ENCODE data around the gene SDK2. TPM values are rescaled to one million over a fixed set of nuclear protein-coding genes. Genes with fewer than 3 reads are reported as not detected.

SDK2 gene
- polyA plus RNA-seq, 1 of the 3 experiments (the other 2 are of a cell fraction) = 0.02 TPM

DNA sequence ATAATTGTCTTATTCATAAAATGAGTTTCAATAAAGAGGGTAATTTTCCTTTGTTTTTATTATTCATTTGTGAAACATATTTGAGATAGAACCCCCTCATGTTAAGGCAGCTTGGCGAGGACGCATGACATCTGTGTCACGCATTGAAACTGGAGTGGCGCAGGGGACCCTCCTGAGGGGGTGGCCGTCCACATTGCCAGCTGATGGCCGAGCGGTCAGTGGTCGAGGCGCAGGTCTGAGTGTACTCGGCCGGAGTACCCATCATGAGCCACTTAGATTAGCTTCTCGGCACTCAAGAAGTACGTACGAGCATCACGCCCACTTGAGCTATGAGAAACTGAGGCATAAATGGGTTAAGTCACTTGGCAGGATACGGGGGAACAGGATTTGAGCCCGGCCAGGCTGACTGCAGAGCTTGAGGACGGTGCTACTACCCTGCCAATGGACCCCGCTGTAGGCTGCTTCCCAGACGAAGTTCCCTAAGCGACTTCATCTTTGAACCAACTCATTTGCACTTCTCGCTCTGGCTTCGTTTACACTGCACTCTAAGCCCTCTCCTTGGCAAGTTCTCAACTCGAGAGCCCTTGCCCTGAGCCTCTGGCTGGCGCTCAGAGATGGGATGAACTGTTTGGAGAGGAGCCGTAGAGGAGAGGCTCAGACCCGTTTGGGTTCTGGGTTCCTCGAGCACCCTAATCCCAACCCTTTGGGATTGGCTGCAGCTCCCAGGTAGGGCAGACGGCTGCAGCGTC, 91.8 kb downstream of the SDK2 start:
- Histone ChIP-seq H3K27ac (ENCODE audit: low read depth in 2 of 2, low read length in 1 of 2) (no peak overlapping the region), H3F3A (replicated peaks; ENCODE audit: insufficient read depth) (no peaks in the 10 kb centered on the region), H3K4me3 (ENCODE audit: low read depth in 2 of 2, low read length in 1 of 2) (no peak overlapping the region), H3K9ac (no peak overlapping the region), H3K4me1 (ENCODE audit: control insufficient read depth in 1 of 2, insufficient read depth in 2 of 2, low read depth in 1 of 2, low read length in 1 of 2) (peaks cover 0 to 10% of the 10 kb centered on the region in 2 experiments; a peak in 1 of 4 replicates), H3K9me3 (no peaks in the 10 kb centered on the region), H4K20me1 (ENCODE audit: insufficient read depth) (no peaks in the 10 kb centered on the region), H2AFZ (ENCODE audit: low read depth) (no peak overlapping the region), H3K27me3 (ENCODE audit: insufficient read depth) (no peaks in the 10 kb centered on the region), H3K9me2 (no peaks in the 10 kb centered on the region), H3K4me2 (no peak overlapping the region), H3K36me3 (replicated peaks in 1 of 2; ENCODE audit: control insufficient read depth in 1 of 2, insufficient read depth in 2 of 2, low read length in 1 of 2) (no peaks in the 10 kb centered on the region), H3K79me2 (ENCODE audit: insufficient read depth) (no peaks in the 10 kb centered on the region)
- TF ChIP-seq, protein P1, sequence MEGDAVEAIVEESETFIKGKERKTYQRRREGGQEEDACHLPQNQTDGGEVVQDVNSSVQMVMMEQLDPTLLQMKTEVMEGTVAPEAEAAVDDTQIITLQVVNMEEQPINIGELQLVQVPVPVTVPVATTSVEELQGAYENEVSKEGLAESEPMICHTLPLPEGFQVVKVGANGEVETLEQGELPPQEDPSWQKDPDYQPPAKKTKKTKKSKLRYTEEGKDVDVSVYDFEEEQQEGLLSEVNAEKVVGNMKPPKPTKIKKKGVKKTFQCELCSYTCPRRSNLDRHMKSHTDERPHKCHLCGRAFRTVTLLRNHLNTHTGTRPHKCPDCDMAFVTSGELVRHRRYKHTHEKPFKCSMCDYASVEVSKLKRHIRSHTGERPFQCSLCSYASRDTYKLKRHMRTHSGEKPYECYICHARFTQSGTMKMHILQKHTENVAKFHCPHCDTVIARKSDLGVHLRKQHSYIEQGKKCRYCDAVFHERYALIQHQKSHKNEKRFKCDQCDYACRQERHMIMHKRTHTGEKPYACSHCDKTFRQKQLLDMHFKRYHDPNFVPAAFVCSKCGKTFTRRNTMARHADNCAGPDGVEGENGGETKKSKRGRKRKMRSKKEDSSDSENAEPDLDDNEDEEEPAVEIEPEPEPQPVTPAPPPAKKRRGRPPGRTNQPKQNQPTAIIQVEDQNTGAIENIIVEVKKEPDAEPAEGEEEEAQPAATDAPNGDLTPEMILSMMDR (IDR thresholded peaks at IDR 0.05) = no peak
- TF ChIP-seq EZH2phosphoT487 (IDR thresholded peaks at IDR 0.05; ENCODE audit: borderline replicate concordance, low read depth) = no peak
- no peak for TF ChIP-seq USF2 (IDR thresholded peaks at IDR 0.05; ENCODE audit: borderline replicate concordance, low read depth, low read length)
- no peak for TF ChIP-seq MEF2A (IDR thresholded peaks at IDR 0.05; ENCODE audit: borderline replicate concordance, low read depth)
- ChIA-PET POLR2A (no interaction called here), CTCF (interaction anchor here (0.8 to 1.0 kb wide), 2 partner anchors 11 to 33 kb away, joined by 3 read pairs; no protein-coding TSS in a partner anchor)
- WGBS (ENCODE audit: low lambda C conversion rate) = 57% methylated on average over 30 of the region's 30 CpGs
- no peak for DNase-seq

DNA sequence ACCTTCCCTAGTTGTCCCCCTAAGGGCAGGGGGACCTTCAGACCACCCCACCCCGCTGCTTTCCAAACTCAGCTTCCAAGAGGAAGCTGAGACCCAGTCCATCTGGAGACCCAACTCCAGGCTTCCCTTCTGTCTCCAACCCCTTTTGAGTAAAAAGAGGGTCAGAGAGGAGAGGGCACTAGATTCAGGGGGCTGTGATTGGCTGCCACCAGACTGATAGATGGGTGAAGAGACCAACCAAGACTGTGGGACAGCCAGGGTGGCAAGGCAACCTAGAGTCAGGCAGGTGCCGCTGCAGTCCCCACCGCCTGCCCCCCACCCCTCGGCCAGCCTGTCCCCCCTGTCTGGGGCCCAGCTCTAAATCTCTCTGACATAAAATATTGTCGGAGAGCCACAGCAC, 92.5 kb downstream of the SDK2 start:
- TF ChIP-seq NRF1 (IDR thresholded peaks at IDR 0.05; ENCODE audit: low read depth, low read length) (no peak), POLR2AphosphoS5 (IDR thresholded peaks at IDR 0.05; ENCODE audit: low read depth, low read length) (no peak), SMC3 (IDR thresholded peaks at IDR 0.05; ENCODE audit: low read depth, low read length) (no peak), GATA2 (CRISPR knock-in tag; IDR thresholded peaks at IDR 0.05) (no peak), FOSL2 (IDR thresholded peaks at IDR 0.05; ENCODE audit: borderline replicate concordance, low read depth) (no peak), MAX (IDR thresholded peaks at IDR 0.05; ENCODE audit: low read depth) (no peak), RXRA (IDR thresholded peaks at IDR 0.05; ENCODE audit: borderline replicate concordance, low read depth) (no peak), SIN3A (IDR thresholded peaks at IDR 0.05; ENCODE audit: borderline replicate concordance, low read depth, low read length) (no peak), EP300 (IDR thresholded peaks at IDR 0.05; ENCODE audit: borderline replicate concordance in 1 of 2, low read depth in 1 of 2, low read length in 1 of 2) (no peak), NFIC (IDR thresholded peaks at IDR 0.05; ENCODE audit: borderline replicate concordance) (no peak), EZH2phosphoT487 (IDR thresholded peaks at IDR 0.05; ENCODE audit: borderline replicate concordance, low read depth) (no peak)
- TF ChIP-seq, protein P2, sequence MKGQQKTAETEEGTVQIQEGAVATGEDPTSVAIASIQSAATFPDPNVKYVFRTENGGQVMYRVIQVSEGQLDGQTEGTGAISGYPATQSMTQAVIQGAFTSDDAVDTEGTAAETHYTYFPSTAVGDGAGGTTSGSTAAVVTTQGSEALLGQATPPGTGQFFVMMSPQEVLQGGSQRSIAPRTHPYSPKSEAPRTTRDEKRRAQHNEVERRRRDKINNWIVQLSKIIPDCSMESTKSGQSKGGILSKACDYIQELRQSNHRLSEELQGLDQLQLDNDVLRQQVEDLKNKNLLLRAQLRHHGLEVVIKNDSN (IDR thresholded peaks at IDR 0.05; ENCODE audit: borderline replicate concordance, low read depth) = no peak
- Histone ChIP-seq H3K79me2 (ENCODE audit: insufficient read depth) (no peaks in the 10 kb centered on the region), H3K4me2 (no peak overlapping the region), H2AFZ (ENCODE audit: low read depth) (no peak overlapping the region), H3K9me3 (no peaks in the 10 kb centered on the region), H3K9me2 (no peaks in the 10 kb centered on the region), H3K27ac (ENCODE audit: low read depth in 2 of 2, low read length in 1 of 2) (no peak overlapping the region), H3K4me3 (ENCODE audit: low read depth in 2 of 2, low read length in 1 of 2) (no peak overlapping the region), H3K9ac (no peak overlapping the region), H3F3A (replicated peaks; ENCODE audit: insufficient read depth) (no peaks in the 10 kb centered on the region), H3K4me1 (ENCODE audit: control insufficient read depth in 1 of 2, insufficient read depth in 2 of 2, low read depth in 1 of 2, low read length in 1 of 2) (peaks cover 0 to 16% of the 10 kb centered on the region in 2 experiments; a peak in 1 of 4 replicates), H3K27me3 (ENCODE audit: insufficient read depth) (no peaks in the 10 kb centered on the region), H4K20me1 (ENCODE audit: insufficient read depth) (no peaks in the 10 kb centered on the region), H3K36me3 (replicated peaks in 1 of 2; ENCODE audit: control insufficient read depth in 1 of 2, insufficient read depth in 2 of 2, low read length in 1 of 2) (no peaks in the 10 kb centered on the region)
- DNase-seq = no peak
- POLR2A ChIA-PET = no interaction called here
- WGBS (ENCODE audit: low lambda C conversion rate) = 43% methylated on average over 5 of the region's 5 CpGs
- CTCF ChIA-PET = interaction anchor here (0.8 to 1.1 kb wide), 6 partner anchors 8 to 91 kb away, joined by 3 to 5 read pairs (median 3); no protein-coding TSS in a partner anchor
